Vein endothelial cell (primary cell): Measurements from ENCODE around the gene NUCB2. TPM values are rescaled to one million over a fixed set of nuclear protein-coding genes. Genes with fewer than 3 reads are reported as not detected.

ENCODE experiments used
- total RNA-seq: library from RNA; depleted of rRNA; stranded (reverse); fragments of >200 nt; gene quantifications from 2 replicates; pipeline ENCODE4 v1.2.3, GENCODE V29; 2012

NUCB2 gene
- total RNA-seq = 51.6 and 66.6 TPM in 2 replicates

DNA sequence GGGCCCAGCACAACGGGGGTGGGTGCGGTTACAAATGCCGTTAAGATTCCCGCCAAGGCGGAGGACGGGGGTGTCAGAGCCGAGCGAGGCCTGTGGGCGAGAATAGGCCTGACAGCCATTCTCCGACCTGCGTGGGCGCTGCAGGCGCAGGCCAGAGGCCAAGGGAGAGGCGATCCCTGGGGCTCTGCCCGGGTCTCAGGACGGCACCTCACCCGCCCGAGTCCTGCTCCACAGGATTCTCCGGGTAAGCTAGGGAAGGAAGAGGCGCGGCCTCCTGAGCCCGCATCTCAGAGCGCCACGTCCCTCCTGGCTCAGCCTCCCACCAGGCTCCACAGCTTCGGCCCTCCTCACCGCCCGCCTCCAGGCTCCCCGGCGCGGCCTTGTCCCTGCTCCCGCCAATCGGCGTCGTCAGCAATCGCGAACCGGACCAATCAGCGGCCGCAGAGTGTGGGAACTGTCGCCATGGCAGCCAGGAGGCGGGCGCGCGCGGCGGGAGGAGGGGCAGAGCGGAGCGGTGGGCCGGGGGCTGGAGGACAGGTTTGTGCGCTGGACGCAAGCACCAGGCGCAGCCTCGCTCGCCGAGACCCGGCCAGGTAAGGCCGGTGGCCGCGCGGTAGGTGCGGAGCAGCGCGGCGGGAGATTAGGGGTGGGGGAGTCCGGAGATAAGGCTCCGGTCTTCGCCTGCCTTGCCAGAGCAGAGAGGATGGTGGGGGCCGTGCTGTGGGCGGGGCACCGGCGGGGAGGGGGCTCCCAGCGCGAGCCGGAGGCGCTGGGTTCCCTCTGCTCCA lies at the start of gene NUCB2:
TSS of gene NUCB2 (plus strand) at position 504 of the 788 bp plus-strand sequence. CDS start 18,585 bp downstream, outside the sequence.

DNA sequence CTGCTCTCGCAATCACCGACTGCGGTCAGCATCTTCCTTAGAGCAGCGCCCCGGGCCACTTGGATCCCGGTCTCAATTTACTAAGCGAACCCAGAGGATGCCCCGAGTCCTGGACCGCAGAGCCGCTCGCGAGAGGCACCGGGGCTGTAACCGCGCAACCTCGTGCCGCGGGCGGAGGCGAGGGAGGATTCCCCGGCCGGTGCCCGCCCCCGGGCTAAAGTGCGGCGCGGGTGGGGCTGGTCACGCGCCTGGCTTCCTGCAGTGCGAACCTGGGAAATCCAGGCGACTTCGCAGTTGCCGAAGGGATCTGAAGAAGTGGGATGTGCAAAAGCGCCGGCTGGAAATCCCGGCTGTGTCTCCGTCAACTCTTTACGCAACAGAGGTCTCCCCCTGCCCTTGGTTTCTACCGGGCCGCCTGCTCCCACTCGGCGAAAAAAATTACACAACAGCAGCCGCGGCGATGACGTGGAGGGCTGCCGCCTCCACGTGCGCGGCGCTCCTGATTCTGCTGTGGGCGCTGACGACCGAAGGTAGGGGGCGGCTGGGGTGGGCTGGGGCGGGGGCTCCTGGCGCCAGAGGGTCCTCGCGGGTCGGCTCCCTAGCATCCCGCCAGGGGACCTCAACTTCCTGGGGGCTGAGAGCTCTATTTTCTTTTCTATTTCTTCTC lies 75.1 kb downstream of the NUCB2 start, which contains the start of gene NCR3LG1:
TSS of gene NCR3LG1 (plus strand) at position 291 of the 667 bp plus-strand sequence. CDS start at position 461, 170 bp downstream.

Other genes starting within 250 kb of the NUCB2 start
- gene RPS13, start 199.1 kb upstream of the NUCB2 start, total RNA-seq = 820 and 972 TPM in 2 replicates
- gene PIK3C2A, start 68.8 kb upstream of the NUCB2 start, total RNA-seq = 99.3 and 128 TPM in 2 replicates
- gene NCR3LG1, start 75.1 kb downstream of the NUCB2 start, total RNA-seq = 8.5 and 12.3 TPM in 2 replicates
- gene KCNJ11, start 111.9 kb downstream of the NUCB2 start, total RNA-seq = 0.19 TPM in 1 of 2 replicates, not detected in the other
- not detected in 2 replicates for gene ABCC8, start 200.1 kb downstream of the NUCB2 start, total RNA-seq